Tibial nerve (tissue), 4 donors: ENCODE data around the gene LRRC27. TPM values are rescaled to one million over a fixed set of nuclear protein-coding genes. Genes with fewer than 3 reads are reported as not detected.

Experiments used
- DNase-seq, 2 donors: peaks; one replicate each; pipeline ENCODE4 v3.0.0-alpha.2; 2019; ENCODE audit warnings: low spot score in 2 of 2
- H3K27ac ChIP-seq, 4 donors: fragments of 200-600 bp; sonication (generic) in 3 of 4; one replicate each; pipeline ENCODE4 v1.5.1; 2017 to 2019; ENCODE audit warnings: mild to moderate bottlenecking in 1 of 4
- H3K27me3 ChIP-seq, 2 donors: fragments of 200-600 bp; sonication (generic) in 1 of 2; one replicate each; pipeline versions ENCODE4 v1.5.1 to v1.6.0; 2017 to 2019
- H3K36me3 ChIP-seq, 3 donors: fragments of 200-600 bp; sonication (generic); one replicate each; pipeline ENCODE4 v1.5.1; 2018 to 2019
- H3K4me1 ChIP-seq, 4 donors: fragments of 200-600 bp; sonication (generic) in 3 of 4; one replicate each; pipeline ENCODE4 v1.5.1; 2017 to 2019
- H3K4me3 ChIP-seq, 4 donors: fragments of 200-600 bp; sonication (generic) in 3 of 4; one replicate each; pipeline ENCODE4 v1.5.1; 2017 to 2019; ENCODE audit warnings: mild to moderate bottlenecking in 1 of 4, moderate library complexity in 1 of 4
- H3K9me3 ChIP-seq, 4 donors: fragments of 200-600 bp; sonication (generic) in 3 of 4; one replicate each; pipeline ENCODE4 v1.5.1; 2017 to 2019
- CTCF ChIP-seq, 5 experiments: fragments of 200-600 bp in 3 of 5; fragments of 450-650 bp in 2 of 5; sonication (generic) in 3 of 5; IDR thresholded peaks; one replicate each; pipeline ENCODE4 v1.5.1; 2016 to 2019; ENCODE audit warnings: antibody characterized with exemption in 5 of 5, mild to moderate bottlenecking in 3 of 5, moderate library complexity in 2 of 5
- EP300 ChIP-seq, 2 donors: sonication (generic); formaldehyde crosslinking; IDR thresholded peaks; one replicate each; pipeline ENCODE4 v1.6.1; 2017; ENCODE audit warnings: antibody characterized with exemption in 2 of 2, mild to moderate bottlenecking in 1 of 2
- POLR2A ChIP-seq, 2 donors: fragments of 450-650 bp; IDR thresholded peaks; one replicate each; pipeline ENCODE4 v1.6.1; 2017; ENCODE audit warnings: antibody characterized with exemption in 2 of 2, mild to moderate bottlenecking in 2 of 2, moderate library complexity in 2 of 2
- WGBS, 2 donors: methylation state at CpG; one replicate each; pipeline ENCODE4 v1.1.5; 2018; 5-methylcytosine and 5-hydroxymethylcytosine counted together
- total RNA-seq, 4 donors: library from RNA; depleted of rRNA; stranded (reverse); fragments of >200 nt; gene quantifications; one replicate each; pipeline ENCODE4 v1.1.0, GENCODE V29; 2016

The LRRC27 gene
- total RNA-seq, 4 donors from 2014 or later, result 10.1 to 21.6 (median 17.9) TPM

GRCh38 chr10:132411561-132412253 is 79.7 kb downstream of the LRRC27 start:
- 16 to 28% methylated on average over 19 to 23 of the region's 23 CpGs for WGBS, 2 donors
- peaks cover 0 to 71% (median 41%) of the 10 kb centered on the region in 4 donors for H3K4me1 ChIP-seq
- peaks cover 0 to 6% (median 0%) of the 10 kb centered on the region in 3 donors for H3K36me3 ChIP-seq
- TF ChIP-seq POLR2A (IDR thresholded peaks at IDR 0.05) (no peak), CTCF (IDR thresholded peaks at IDR 0.05) (no peak), EP300 (IDR thresholded peaks at IDR 0.05) (no peak)
- no peaks in the 10 kb centered on the region for H3K27me3 ChIP-seq
- peak overlapping the region in 1 of 4 donors; percentile 3 for H3K4me3 ChIP-seq
- no peak for DNase-seq
- no peaks in the 10 kb centered on the region for H3K9me3 ChIP-seq
- peak overlapping the region in 3 of 4 donors; percentile 65 to 84 (median 75) for H3K27ac ChIP-seq

GRCh38 chr10:132412316-132413192 is 80.6 kb downstream of the LRRC27 start:
- 86 to 87% methylated on average over 28 to 29 of the region's 29 CpGs for WGBS, 2 donors
- Histone ChIP-seq H3K9me3 (no peaks in the 10 kb centered on the region), H3K4me1 (peaks cover 0 to 68% (median 42%) of the 10 kb centered on the region in 4 donors), H3K27ac (peak overlapping the region in 3 of 4 donors; percentile 65 to 84 (median 75)), H3K4me3 (no peak overlapping the region), H3K27me3 (no peaks in the 10 kb centered on the region), H3K36me3 (peaks cover 0 to 7% (median 0%) of the 10 kb centered on the region in 3 donors)
- no peak for DNase-seq
- TF ChIP-seq EP300 (IDR thresholded peaks at IDR 0.05) (no peak), POLR2A (IDR thresholded peaks at IDR 0.05) (no peak), CTCF (IDR thresholded peaks at IDR 0.05) (no peak)

- no peaks in the 10 kb centered on the region for H3K27me3 ChIP-seq
- TF ChIP-seq EP300 (IDR thresholded peaks at IDR 0.05) (no peak), CTCF (IDR thresholded peaks at IDR 0.05) (no peak), POLR2A (IDR thresholded peaks at IDR 0.05) (no peak)
- peak overlapping the region in 2 of 4 donors; percentile 75 to 84 for H3K27ac ChIP-seq
- no peaks in the 10 kb centered on the region for H3K9me3 ChIP-seq
- no peak for DNase-seq
- H3K4me1 ChIP-seq, result peaks cover 0 to 68% (median 39%) of the 10 kb centered on the region in 4 donors
- 87% methylated on average over 26 to 28 of the region's 32 CpGs for WGBS, 2 donors
- peaks cover 0 to 7% (median 0%) of the 10 kb centered on the region in 3 donors for H3K36me3 ChIP-seq
- H3K4me3 ChIP-seq, result no peak overlapping the region
These were observed 81.5 kb downstream of the LRRC27 start for GRCh38 chr10:132413226-132414205.

GRCh38 chr10:132414402-132415016 is 82.5 kb downstream of the LRRC27 start:
- peak overlapping the region in 1 of 4 donors; percentile 84 for H3K27ac ChIP-seq

More at GRCh38 chr10:132414402-132415016, 82.5 kb downstream of the LRRC27 start:
- no peak for DNase-seq
- Histone ChIP-seq H3K4me3 (no peak overlapping the region), H3K9me3 (no peaks in the 10 kb centered on the region), H3K4me1 (peaks cover 0 to 69% (median 38%) of the 10 kb centered on the region in 4 donors), H3K27me3 (no peaks in the 10 kb centered on the region), H3K36me3 (peaks cover 0 to 7% (median 0%) of the 10 kb centered on the region in 3 donors)
- no peak for TF ChIP-seq POLR2A (IDR thresholded peaks at IDR 0.05)
- TF ChIP-seq CTCF (IDR thresholded peaks at IDR 0.05), result no peak
- TF ChIP-seq EP300 (IDR thresholded peaks at IDR 0.05), result no peak
- WGBS, 2 donors, result 76 to 79% methylated on average over 18 to 21 of the region's 21 CpGs
